Effector CD8-positive, alpha-beta T cell (primary cell): ENCODE results near the gene FOXI1.
"Not testable (repeated sequence)": the region's sequence is repeated elsewhere in the genome, so short reads cannot be mapped to it uniquely, and the experiment has no call there.

Experiments
- DNase-seq: peaks from one replicate; lab custom pipeline; 2025; lab: John Stamatoyannopoulos, UW

Gene FOXI1

DNA sequence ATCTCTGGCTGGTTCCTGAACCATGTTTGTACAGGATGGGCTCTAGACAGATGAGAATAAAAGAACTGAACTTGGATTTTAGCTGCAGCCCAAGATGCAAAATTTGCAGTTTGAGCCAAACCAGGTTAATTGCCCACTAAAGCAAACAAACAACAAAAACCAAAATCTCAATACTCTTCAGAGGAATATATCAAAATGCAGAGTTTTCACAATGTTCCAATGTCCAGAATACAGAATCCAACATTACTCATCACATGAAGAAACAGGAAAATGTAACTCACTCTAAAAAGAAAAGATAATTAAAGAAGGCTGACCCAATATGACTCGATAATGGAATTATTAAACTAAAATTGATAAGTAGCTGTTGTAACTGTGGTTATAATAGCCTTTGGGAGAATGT is 20.4 kb downstream of the FOXI1 start:
- no peak for DNase-seq

- no peak for DNase-seq
Observed at GRCh38 chr5:170126626-170127025, 20.9 kb downstream of the FOXI1 start.

DNA sequence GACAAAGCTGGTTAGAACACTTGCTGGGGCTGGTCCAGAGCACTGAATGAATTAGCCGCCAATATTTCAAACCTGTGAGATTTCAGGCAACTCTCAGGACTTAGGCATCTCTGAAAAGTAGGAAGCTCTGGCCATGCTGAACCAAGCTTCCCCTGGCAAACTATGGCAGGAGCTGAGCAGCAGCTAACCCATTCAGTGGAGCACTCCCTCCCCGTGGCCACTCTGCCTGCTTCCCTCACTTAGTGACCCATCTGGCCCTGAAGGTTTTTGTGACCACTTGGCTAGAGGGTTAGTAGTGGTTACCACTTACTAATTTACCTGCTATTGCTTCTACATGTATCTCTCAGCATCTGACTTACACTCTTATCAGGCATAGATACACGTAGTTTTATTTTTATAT is 25.5 kb downstream of the FOXI1 start:
- no peak for DNase-seq

DNA sequence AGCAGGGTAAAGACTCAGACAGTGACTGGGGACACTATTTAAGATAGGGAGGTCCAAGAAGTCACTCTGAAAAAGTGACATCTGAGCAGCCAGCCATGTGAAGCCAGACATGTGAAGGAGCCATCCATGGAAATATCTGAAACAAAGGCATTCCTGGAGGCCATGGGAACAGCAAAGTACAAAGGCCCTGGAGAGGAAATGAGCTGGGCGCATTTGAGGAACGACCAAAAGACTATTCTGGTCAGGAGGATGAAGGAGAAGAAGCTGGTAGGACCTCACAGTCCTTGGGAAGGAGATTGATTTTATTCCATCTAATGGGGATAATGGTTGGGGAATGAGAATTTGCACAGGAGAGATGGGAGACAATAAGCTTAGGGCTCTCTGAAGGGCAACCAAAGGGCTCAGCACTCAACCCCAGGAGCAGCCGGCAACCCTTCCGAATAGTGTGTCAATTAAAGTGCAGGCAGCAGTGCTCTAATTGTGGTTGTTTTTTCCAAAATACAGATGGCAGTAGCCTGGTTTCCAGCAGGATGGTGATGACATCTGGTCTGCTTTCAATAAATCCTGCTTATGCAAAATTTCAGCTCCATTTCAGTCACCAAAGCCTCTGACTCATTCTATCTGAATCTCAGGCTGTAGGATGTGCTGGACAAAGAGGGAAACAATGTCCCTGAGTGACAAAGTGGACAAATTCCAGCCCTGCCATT is 26.7 kb downstream of the FOXI1 start:
- no peak for DNase-seq

DNA sequence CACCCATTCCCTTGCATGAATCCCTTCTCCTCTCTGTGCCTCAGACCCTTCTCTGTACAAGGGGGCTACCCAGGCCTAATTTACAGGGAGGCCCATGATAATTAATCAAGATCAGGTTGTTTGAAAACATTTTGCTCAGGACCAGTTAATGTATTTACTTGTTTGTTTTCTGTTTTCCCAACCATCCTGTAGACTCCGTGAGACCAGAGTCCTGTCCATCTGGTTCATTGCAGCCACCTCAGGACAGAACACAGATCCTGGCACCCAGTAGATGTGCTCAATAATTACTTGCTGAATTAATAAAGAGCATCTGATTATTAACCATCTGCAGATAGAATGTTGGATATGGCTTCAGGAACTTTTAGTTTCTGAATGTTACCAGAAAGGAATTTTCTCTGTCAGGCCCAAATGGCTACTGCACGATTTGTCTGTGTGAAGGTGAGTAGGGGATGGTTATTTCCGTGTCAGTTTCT is 27.3 kb downstream of the FOXI1 start:
- no peak for DNase-seq

DNA sequence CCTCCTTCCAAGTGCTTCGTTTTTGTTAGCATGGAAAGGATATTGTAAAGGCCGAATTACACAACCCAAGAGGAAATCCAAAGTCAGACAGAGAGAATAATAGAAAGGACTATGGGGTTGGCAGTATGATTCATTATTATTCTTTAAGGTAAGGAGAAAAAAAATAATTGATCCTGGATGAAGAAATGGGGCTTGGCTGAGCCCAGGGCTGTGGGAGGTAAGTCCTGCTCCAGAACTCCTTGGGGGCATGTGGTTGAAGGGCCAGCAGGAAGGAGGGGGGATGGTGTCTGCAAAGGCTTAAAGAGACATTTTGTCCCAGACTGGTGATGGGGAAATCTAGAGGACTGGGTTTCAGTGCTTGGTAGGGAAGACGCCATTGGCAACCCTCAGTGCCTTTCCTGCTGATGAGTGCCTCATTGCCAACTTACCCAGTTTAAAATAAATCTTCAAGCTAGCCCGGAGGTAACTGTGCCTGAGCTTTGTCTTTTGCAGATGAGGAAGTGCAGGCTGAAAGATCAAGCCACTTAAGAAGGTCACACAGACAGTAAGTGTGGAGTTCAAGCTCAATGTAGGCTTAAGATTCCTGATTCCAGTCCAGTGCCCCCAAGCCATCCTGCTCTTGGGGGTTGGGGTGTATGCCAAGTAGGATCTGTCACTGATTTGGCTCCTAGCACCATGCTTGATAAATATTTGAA is 30.2 kb downstream of the FOXI1 start:
- no peak for DNase-seq

- no peak for DNase-seq
Observed at GRCh38 chr5:170136506-170136905, 30.8 kb downstream of the FOXI1 start.

DNA sequence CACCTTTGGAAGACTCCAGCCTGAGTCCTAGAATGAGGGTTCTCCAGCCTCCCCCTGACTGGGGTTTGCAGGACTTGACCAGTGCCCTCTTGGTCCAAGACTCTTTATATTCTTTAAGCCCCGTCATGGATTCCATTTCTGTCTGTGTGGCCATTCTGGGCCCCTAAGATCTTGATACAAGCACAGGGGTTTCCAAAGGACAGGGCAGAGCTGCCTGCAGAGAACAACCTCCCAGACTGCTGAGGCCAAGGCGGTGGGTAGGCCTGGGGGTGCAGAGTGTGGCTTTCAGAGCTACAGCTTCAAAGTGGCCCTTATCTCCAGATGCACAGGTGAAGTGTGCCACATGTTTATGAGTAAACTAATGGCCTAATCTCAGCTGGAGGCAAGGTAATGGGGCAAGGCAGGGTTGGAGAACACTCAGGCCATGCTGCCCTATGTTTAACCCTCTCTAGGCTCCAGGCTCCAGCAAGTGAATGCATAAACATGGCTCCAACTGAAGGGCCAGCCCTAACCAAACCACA is 32.1 kb downstream of the FOXI1 start:
- no peak for DNase-seq

GRCh38 chr5:170138273-170138672 is 32.6 kb downstream of the FOXI1 start:
- DNase-seq: no peak

GRCh38 chr5:170139786-170140335 is 34.2 kb downstream of the FOXI1 start:
- DNase-seq: no peak

DNA sequence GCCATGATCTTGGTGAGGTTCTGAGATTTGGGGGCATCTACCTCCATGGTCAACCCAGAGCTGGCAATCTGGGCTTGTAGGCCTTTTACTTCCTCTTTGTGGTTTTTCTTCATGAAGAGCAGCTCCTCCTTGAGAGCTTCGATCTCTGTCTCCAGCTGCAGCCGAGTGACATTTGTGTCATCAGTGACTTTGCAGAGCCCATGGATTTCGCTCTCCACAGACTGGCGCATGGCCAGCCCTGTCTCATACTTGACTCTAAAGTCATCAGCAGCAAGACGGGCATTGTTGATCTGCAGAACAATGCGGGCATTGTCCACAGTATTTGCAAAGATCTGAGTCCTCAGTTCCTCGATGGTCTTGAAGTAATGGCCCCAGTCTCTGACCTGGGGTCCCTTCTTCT is 35.5 kb downstream of the FOXI1 start:
- DNase-seq: not testable (repeated sequence)

GRCh38 chr5:170141636-170142035 is 35.9 kb downstream of the FOXI1 start:
- DNase-seq: no peak

DNA sequence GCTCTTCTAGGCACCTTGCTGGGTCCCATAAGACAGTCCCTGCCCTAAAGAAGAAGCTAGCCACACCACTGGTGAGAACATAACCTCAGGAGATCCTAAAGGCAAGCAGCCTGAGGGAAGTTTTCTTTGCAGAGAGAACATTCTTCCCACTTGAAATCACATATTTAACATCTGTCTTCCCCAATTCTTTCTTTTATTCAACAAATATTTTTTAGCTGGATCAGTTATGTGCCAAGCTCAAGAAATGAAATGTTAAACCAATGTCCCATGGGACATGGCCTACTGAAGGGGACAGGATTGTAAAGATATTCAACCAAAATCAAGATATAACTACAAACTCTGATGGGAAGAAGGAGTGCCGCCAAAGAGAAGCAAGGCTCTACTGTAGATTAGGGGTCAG is 36.5 kb downstream of the FOXI1 start:
- no peak for DNase-seq

DNA sequence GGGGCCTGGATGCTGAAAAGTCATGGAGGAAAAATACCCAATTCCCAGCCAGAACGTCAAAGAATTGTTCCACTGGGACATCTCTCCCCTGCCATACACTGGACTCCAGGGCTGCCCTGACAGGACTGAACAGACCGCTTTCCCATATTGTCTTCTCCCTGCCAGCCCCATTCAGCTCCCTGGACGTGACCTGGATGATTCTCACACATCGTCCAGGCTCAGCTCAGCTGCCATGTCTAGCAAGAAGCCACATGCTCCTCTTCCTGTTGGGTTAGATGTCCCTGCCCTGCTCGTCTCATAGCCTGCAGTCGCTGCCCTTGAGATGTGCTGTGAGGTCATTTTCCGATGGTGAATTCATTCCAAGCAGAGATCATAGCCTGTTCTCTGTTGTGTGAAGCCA is 37.4 kb downstream of the FOXI1 start:
- no peak for DNase-seq

GRCh38 chr5:170143710-170144109 is 38.0 kb downstream of the FOXI1 start:
- no peak for DNase-seq

GRCh38 chr5:170144286-170145023 is 38.8 kb downstream of the FOXI1 start:
- no peak for DNase-seq

GRCh38 chr5:170145462-170145861 is 39.8 kb downstream of the FOXI1 start:
- no peak for DNase-seq

DNA sequence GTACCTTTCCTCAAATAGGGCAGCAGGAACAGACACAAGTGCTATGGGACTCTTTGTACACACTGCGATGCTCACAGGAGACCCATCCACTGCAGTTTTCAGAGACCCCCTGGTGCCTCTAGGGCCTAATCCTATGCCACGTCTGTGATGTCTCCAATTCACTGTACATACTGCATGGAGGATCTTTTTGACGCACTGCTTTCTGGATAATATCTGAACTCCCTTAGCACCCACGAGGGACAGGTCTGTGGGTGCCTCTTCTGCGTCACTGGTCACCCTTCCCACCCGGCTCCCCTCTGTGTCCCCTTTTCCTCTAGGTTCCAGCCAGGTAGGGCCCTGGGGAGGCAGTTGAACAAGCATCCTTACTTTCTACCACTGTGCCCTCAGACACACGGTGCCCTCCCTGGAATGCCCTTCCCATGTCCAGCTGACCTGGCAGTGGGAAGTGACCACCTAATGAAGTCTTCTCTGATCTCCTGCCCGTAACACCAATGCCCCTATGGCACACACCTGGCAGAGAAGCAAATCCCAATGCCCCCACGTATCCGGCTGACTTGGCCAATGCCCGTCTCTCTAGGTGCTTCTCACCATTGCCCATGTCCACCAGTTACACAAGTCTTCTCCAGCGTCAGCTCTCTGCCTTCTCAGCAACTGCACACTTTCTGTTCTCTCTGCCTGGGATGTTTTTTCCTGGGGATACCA is 41.5 kb downstream of the FOXI1 start:
- DNase-seq: no peak

DNA sequence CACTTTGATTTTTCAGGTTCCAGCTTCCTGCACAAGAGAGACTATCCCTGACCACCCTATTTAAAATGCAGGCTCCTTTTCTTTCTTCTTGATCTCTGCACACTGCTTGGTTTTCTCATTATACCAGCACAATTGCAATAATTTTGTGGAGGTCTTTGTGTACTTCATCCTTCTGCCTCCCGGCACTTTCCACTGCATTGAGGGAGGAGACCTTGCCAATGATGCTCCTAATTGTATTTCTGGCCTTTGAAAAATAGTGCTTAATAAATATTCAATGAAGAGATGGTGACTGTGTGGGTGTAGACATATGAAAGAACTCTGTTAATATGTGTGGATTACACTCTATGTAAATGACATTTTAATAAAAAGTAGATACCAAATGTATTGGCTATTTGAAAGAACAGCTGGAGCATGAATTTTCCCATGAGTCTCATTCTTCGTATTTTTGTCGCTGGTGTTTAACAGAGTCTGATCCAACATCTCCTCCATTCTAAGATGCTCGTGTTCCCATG is 42.1 kb downstream of the FOXI1 start:
- DNase-seq: no peak

DNA sequence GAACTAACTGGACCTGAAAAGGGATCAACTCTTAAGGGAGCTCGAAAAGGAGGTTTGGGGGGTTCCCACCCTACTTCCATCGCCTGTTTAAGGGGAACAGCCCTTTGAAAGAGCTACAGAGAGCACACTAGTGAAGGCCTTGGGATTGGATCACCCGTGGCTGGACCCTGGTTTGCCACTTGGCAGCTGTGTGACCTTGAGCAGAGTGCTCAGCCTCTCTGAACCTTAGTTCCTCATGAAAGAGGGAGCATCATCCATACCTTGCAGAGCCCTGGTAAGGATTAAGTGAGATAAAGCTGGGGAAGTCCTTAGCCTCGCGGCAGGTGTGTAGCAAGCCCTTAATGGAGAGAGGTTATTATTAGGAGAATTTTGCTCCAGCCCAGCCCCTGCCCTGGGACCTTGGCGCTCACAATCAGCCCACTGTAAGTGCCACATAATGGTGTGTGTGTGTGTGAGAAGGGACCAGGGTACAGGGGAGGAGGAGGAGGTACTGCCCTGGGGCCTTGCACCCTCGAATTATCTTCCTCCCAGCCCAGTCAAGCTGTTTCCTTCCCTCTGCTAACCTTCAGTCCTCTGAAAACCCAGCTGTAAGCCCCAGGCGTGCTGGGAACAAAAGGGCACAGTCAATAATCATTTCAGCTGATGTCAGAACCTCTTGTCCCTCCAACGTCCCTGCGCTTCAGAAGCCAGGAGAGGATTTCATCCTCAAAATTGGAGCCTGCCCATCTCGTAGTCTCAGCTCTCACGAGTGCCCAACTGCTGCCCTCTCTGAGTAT is 42.9 kb downstream of the FOXI1 start:
- DNase-seq: no peak

- no peak for DNase-seq
Observed at GRCh38 chr5:170149206-170149515, 43.5 kb downstream of the FOXI1 start.
